Ramos (cell line): ENCODE data around the gene PYGM.
"Not testable (repeated sequence)": the region's sequence is repeated elsewhere in the genome, so short reads cannot be mapped to it uniquely, and the experiment has no call there.

Experiments used
- in situ Hi-C: fragments of 300-500 bp; cut with MboI; formaldehyde crosslinking; loops from one replicate; pipeline ENCODE4 v1.14.3; 2022; ENCODE audit warnings: low sequenced_read_pairs; ENCODE audit not compliant: unreplicated experiment

The PYGM gene

GRCh38 chr11:64701956-64702355 lies 57.8 kb downstream of the PYGM start:
- in situ Hi-C loops: not testable (repeated sequence)

- in situ Hi-C loops: no loop called here
These were observed 61.3 kb downstream of the PYGM start for GRCh38 chr11:64698427-64698826.

DNA sequence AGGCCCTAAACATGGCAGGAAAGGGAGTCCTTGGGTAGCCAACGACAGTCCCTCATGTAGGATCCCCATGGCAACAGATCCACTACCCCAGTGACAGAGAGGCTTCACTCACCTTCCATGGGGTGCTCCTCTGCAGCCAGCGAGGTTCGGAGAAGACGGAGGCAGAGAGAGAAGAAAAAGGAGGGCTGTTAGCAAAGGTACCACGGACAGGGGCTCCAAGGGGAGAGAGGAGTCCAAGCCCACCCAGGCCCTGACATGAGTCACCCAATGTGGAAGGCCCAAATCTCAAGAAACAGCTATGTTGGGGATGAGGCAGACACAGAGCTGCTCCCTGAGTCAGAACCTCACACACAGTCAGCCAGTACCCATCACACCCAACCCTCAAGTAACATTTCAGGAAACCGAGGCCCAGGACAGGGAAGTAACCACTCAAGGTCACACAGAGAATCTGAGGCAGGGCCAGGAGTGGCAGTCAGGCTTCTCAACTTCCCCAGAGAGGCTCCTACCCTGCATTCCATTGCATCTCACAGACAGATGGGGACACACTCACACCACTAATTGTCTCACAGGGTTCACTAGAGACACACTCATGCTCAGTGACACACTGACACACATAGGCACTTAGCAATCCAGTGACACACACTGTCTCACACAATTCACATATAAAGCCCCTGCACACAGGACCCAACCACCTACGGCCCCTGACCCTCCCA lies 62.0 kb downstream of the PYGM start:
- in situ Hi-C loops: no loop called here
